Measurements from ENCODE around the gene POU2F1. TPM values are rescaled to one million over a fixed set of nuclear protein-coding genes. Genes with fewer than 3 reads are reported as not detected.

The POU2F1 gene
- total RNA-seq, 1 donor from 2014 or later = 68.0 TPM

- Histone ChIP-seq H3K4me3 (no peak overlapping the region), H3K27me3 (no peaks in the 10 kb centered on the region), H4K20me1 (ENCODE audit: low read depth) (peaks cover 69% of the 10 kb centered on the region), H3K9me3 (ENCODE audit: low read depth) (no peaks in the 10 kb centered on the region), H3K36me3 (no peaks in the 10 kb centered on the region), H3K9ac (no peak overlapping the region), H3K4me1 (peaks cover 22% of the 10 kb centered on the region), H3F3A (ENCODE audit: low read depth) (no peaks in the 10 kb centered on the region), H3K4me2 (no peak overlapping the region), H3K27ac (no peak overlapping the region), H3K79me2 (ENCODE audit: low read depth) (peaks cover 100% of the 10 kb centered on the region), H2AFZ (replicated peaks) (no peak overlapping the region)
- Mint-ChIP-seq H3K36me3 (peaks cover 13% of the 10 kb centered on the region), H3K27me3 (ENCODE audit: insufficient read depth, low read depth) (no peaks in the 10 kb centered on the region), H3K27ac (no peak overlapping the region), H3K9me3 (peaks cover 11% of the 10 kb centered on the region), H3K4me1 (no peaks in the 10 kb centered on the region), H3K4me3 (no peak overlapping the region)
- TF ChIP-seq EZH2 (IDR thresholded peaks at IDR 0.05) = no peak
- TF ChIP-seq CTCF (IDR thresholded peaks at IDR 0.05) = no peak
- TF ChIP-seq EZH2phosphoT487 (IDR thresholded peaks at IDR 0.05) = no peak
- no peak for DNase-seq (ENCODE audit: low spot score)
Observed at GRCh38 chr1:167288390-167289074, 67.8 kb downstream of the POU2F1 start.

- Histone ChIP-seq H3K27me3 (no peaks in the 10 kb centered on the region), H3K27ac (no peak overlapping the region), H3K36me3 (no peaks in the 10 kb centered on the region), H3K4me1 (peaks cover 22% of the 10 kb centered on the region), H3K4me2 (no peak overlapping the region), H3K79me2 (ENCODE audit: low read depth) (peaks cover 100% of the 10 kb centered on the region), H3F3A (ENCODE audit: low read depth) (no peaks in the 10 kb centered on the region), H3K9ac (no peak overlapping the region), H4K20me1 (ENCODE audit: low read depth) (peaks cover 69% of the 10 kb centered on the region), H2AFZ (replicated peaks) (no peak overlapping the region), H3K4me3 (no peak overlapping the region), H3K9me3 (ENCODE audit: low read depth) (no peaks in the 10 kb centered on the region)
- peaks cover 16% of the 10 kb centered on the region for H3K9me3 Mint-ChIP-seq
- no peak for DNase-seq (ENCODE audit: low spot score)
- no peak overlapping the region for H3K27ac Mint-ChIP-seq
- peaks cover 15% of the 10 kb centered on the region for H3K36me3 Mint-ChIP-seq
- no peaks in the 10 kb centered on the region for H3K27me3 Mint-ChIP-seq (ENCODE audit: insufficient read depth, low read depth)
- no peak overlapping the region for H3K4me3 Mint-ChIP-seq
- no peak for TF ChIP-seq EZH2phosphoT487 (IDR thresholded peaks at IDR 0.05)
- no peak for TF ChIP-seq EZH2 (IDR thresholded peaks at IDR 0.05)
- TF ChIP-seq CTCF (IDR thresholded peaks at IDR 0.05) = no peak
- H3K4me1 Mint-ChIP-seq = no peaks in the 10 kb centered on the region
Observed at GRCh38 chr1:167289075-167289442, 68.4 kb downstream of the POU2F1 start.

GRCh38 chr1:167289966-167290365 is 69.3 kb downstream of the POU2F1 start:
- no peaks in the 10 kb centered on the region for H3K36me3 ChIP-seq
- H2AFZ ChIP-seq (replicated peaks) = no peak overlapping the region
- peaks cover 69% of the 10 kb centered on the region for H4K20me1 ChIP-seq (ENCODE audit: low read depth)
- Mint-ChIP-seq H3K9me3 (peaks cover 16% of the 10 kb centered on the region), H3K27ac (no peak overlapping the region), H3K36me3 (peaks cover 20% of the 10 kb centered on the region), H3K4me1 (no peaks in the 10 kb centered on the region), H3K27me3 (ENCODE audit: insufficient read depth, low read depth) (no peaks in the 10 kb centered on the region), H3K4me3 (no peak overlapping the region)
- DNase-seq (ENCODE audit: low spot score) = no peak
- H3K79me2 ChIP-seq (ENCODE audit: low read depth) = peaks cover 100% of the 10 kb centered on the region
- no peak overlapping the region for H3K4me3 ChIP-seq
- no peak overlapping the region for H3K9ac ChIP-seq
- H3F3A ChIP-seq (ENCODE audit: low read depth) = no peaks in the 10 kb centered on the region
- H3K4me2 ChIP-seq = no peak overlapping the region
- no peaks in the 10 kb centered on the region for H3K27me3 ChIP-seq
- H3K27ac ChIP-seq = no peak overlapping the region
- H3K4me1 ChIP-seq = peaks cover 22% of the 10 kb centered on the region
- no peak for TF ChIP-seq CTCF (IDR thresholded peaks at IDR 0.05)
- H3K9me3 ChIP-seq (ENCODE audit: low read depth) = no peaks in the 10 kb centered on the region

All from neural progenitor cell (in vitro differentiated cells).